Mesenchymal stem cell (in vitro differentiated cells and primary cell): ENCODE results near the gene EMX2.

Source experiments
- DNase-seq: peaks from one replicate; pipeline ENCODE4 v3.0.0-alpha.2; 2013
- H2AFZ ChIP-seq: one replicate; pipeline ENCODE4 v1.6.1; 2013; ENCODE audit warnings: low read depth, mild to moderate bottlenecking, control low read depth, inconsistent platforms, low read length, moderate library complexity
- H2AK5ac ChIP-seq: 2 replicates; pipeline ENCODE4 v1.6.1; 2013; ENCODE audit warnings: low read length, moderate library complexity, mild to moderate bottlenecking, inconsistent platforms; ENCODE audit not compliant: severe bottlenecking
- H2BK120ac ChIP-seq: one replicate; pipeline ENCODE4 v1.6.1; 2013; ENCODE audit warnings: low read depth, mild to moderate bottlenecking, inconsistent platforms, low read length, moderate library complexity
- H2BK12ac ChIP-seq, 2 experiments: one replicate each; pipeline ENCODE4 v1.6.1; 2013; ENCODE audit warnings: inconsistent platforms in 2 of 2, low read length in 2 of 2, mild to moderate bottlenecking in 2 of 2, moderate library complexity in 2 of 2, control low read depth in 1 of 2
- H2BK15ac ChIP-seq: one replicate; pipeline ENCODE4 v1.6.1; 2013; ENCODE audit warnings: mild to moderate bottlenecking, low read depth, inconsistent platforms; ENCODE audit not compliant: poor library complexity, severe bottlenecking
- H2BK5ac ChIP-seq: 2 replicates; pipeline ENCODE4 v1.6.1; 2013; ENCODE audit warnings: low read depth, mild to moderate bottlenecking, low read length, control low read depth, inconsistent platforms; ENCODE audit not compliant: poor library complexity, severe bottlenecking
- H3K14ac ChIP-seq, 2 experiments: one replicate each; pipeline ENCODE4 v1.6.1; 2013; ENCODE audit warnings: inconsistent platforms in 2 of 2, low read length in 2 of 2, control low read depth in 1 of 2, mild to moderate bottlenecking in 1 of 2, moderate library complexity in 1 of 2
- H3K18ac ChIP-seq, 2 experiments: one replicate each; pipeline ENCODE4 v1.6.1; 2013; ENCODE audit warnings: inconsistent platforms in 2 of 2, low read length in 2 of 2, control low read depth in 1 of 2, low read depth in 1 of 2, mild to moderate bottlenecking in 1 of 2
- H3K23ac ChIP-seq, 2 experiments: one replicate each; pipeline ENCODE4 v1.6.1; 2013; ENCODE audit warnings: inconsistent platforms in 2 of 2, low read length in 2 of 2, mild to moderate bottlenecking in 2 of 2, moderate library complexity in 2 of 2, control low read depth in 1 of 2
- H3K27ac ChIP-seq: 2 replicates; pipeline ENCODE4 v1.5.1; 2013; ENCODE audit warnings: mild to moderate bottlenecking, moderate library complexity, low read length, control low read depth, inconsistent platforms; ENCODE audit not compliant: poor library complexity, severe bottlenecking
- H3K27me3 ChIP-seq, 2 experiments: 2 replicates each; pipeline versions ENCODE4 v1.6.1 to v1.7.0; 2013; ENCODE audit warnings: low read length in 2 of 2, mild to moderate bottlenecking in 2 of 2, moderate library complexity in 2 of 2, control low read depth in 1 of 2, inconsistent platforms in 1 of 2; ENCODE audit not compliant: control insufficient read depth in 1 of 2, insufficient read depth in 1 of 2
- H3K36me3 ChIP-seq, 2 experiments: 2 replicates each; pipeline versions ENCODE4 v1.6.1 to v1.7.0; 2013; ENCODE audit warnings: low read length in 2 of 2, control low read depth in 1 of 2, inconsistent platforms in 1 of 2, low read depth in 1 of 2, mild to moderate bottlenecking in 1 of 2; ENCODE audit not compliant: insufficient read depth in 2 of 2, control insufficient read depth in 1 of 2
- H3K4ac ChIP-seq, 2 experiments: one replicate each; pipeline ENCODE4 v1.6.1; 2013; ENCODE audit warnings: inconsistent platforms in 2 of 2, low read length in 2 of 2, mild to moderate bottlenecking in 2 of 2, moderate library complexity in 2 of 2, control low read depth in 1 of 2, low read depth in 1 of 2
- H3K4me1 ChIP-seq: 2 replicates; pipeline ENCODE4 v1.6.1; 2013; ENCODE audit warnings: low read depth, low read length, control low read depth; ENCODE audit not compliant: control insufficient read depth, insufficient read depth
- H3K4me2 ChIP-seq: 2 replicates; pipeline ENCODE4 v1.6.1; 2013; ENCODE audit warnings: low read length, mild to moderate bottlenecking, inconsistent platforms; ENCODE audit not compliant: poor library complexity, severe bottlenecking
- H3K4me3 ChIP-seq, 2 experiments: 2 replicates each; pipeline versions ENCODE4 v1.5.1 to v1.7.0; 2013; ENCODE audit warnings: low read length in 2 of 2, mild to moderate bottlenecking in 2 of 2, control low read depth in 1 of 2, low read depth in 1 of 2; ENCODE audit not compliant: insufficient read depth in 1 of 2
- H3K79me1 ChIP-seq: replicated peaks from 2 replicates; pipeline ENCODE4 v1.6.1; 2013; ENCODE audit warnings: mild to moderate bottlenecking, control low read depth, low read length, inconsistent platforms; ENCODE audit not compliant: poor library complexity, severe bottlenecking
- H3K9ac ChIP-seq: 2 replicates; pipeline ENCODE4 v1.7.0; 2013; ENCODE audit warnings: mild to moderate bottlenecking, low read length, moderate library complexity
- H3K9me3 ChIP-seq: 2 replicates; pipeline ENCODE4 v1.7.0; 2013; ENCODE audit warnings: mild to moderate bottlenecking, low read length; ENCODE audit not compliant: control insufficient read depth
- H4K8ac ChIP-seq: one replicate; pipeline ENCODE4 v1.6.1; 2013; ENCODE audit warnings: inconsistent platforms, mild to moderate bottlenecking, low read length, moderate library complexity
- H4K91ac ChIP-seq: one replicate; pipeline ENCODE4 v1.6.1; 2013; ENCODE audit warnings: mild to moderate bottlenecking, low read length, inconsistent platforms
- WGBS: methylation state at CpG from one replicate; pipeline ENCODE4 v1.1.7; 2013; ENCODE audit warnings: mixed read lengths; 5-methylcytosine and 5-hydroxymethylcytosine counted together

The EMX2 gene

GRCh38 chr10:117587036-117587435, 44.5 kb downstream of the EMX2 start:
- H4K91ac ChIP-seq, result no peak overlapping the region
- 90% methylated on average over 4 of the region's 5 CpGs for WGBS
- H3K4me3 ChIP-seq, result no peak overlapping the region

GRCh38 chr10:117590101-117590875, 47.7 kb downstream of the EMX2 start:
- Histone ChIP-seq H2BK12ac (no peak overlapping the region), H2BK15ac (no peak overlapping the region), H3K23ac (no peak overlapping the region), H2BK5ac (no peak overlapping the region), H3K27ac (no peak overlapping the region), H2BK120ac (no peak overlapping the region), H3K9me3 (peaks cover 5% of the 10 kb centered on the region), H3K36me3 (no peaks in the 10 kb centered on the region), H3K27me3 (no peaks in the 10 kb centered on the region), H3K79me1 (no peaks in the 10 kb centered on the region), H3K9ac (no peak overlapping the region), H2AFZ (no peak overlapping the region), H3K4ac (no peak overlapping the region), H4K91ac (no peak overlapping the region), H2AK5ac (no peak overlapping the region), H3K4me3 (no peak overlapping the region), H3K18ac (no peak overlapping the region), H3K4me1 (no peaks in the 10 kb centered on the region), H4K8ac (no peak overlapping the region), H3K14ac (no peak overlapping the region), H3K4me2 (no peak overlapping the region)
- peak; percentile 21 for DNase-seq
- WGBS, result 53% methylated on average over 8 of the region's 8 CpGs

More at GRCh38 chr10:117587036-117587435, 44.5 kb downstream of the EMX2 start:
- no peaks in the 10 kb centered on the region for H3K4me1 ChIP-seq
- no peak overlapping the region for H3K9ac ChIP-seq
- H3K18ac ChIP-seq, result no peak overlapping the region
- H2BK120ac ChIP-seq, result no peak overlapping the region
- no peak overlapping the region for H2BK15ac ChIP-seq
- no peak overlapping the region for H3K4ac ChIP-seq
- no peak overlapping the region for H2BK5ac ChIP-seq
- H4K8ac ChIP-seq, result no peak overlapping the region
- H3K27ac ChIP-seq, result no peak overlapping the region
- H2BK12ac ChIP-seq, result no peak overlapping the region
- no peaks in the 10 kb centered on the region for H3K9me3 ChIP-seq
- H3K14ac ChIP-seq, result no peak overlapping the region
- no peaks in the 10 kb centered on the region for H3K79me1 ChIP-seq
- no peak overlapping the region for H3K4me2 ChIP-seq
- no peaks in the 10 kb centered on the region for H3K27me3 ChIP-seq
- no peaks in the 10 kb centered on the region for H3K36me3 ChIP-seq
- no peak overlapping the region for H3K23ac ChIP-seq
- H2AFZ ChIP-seq, result no peak overlapping the region
- no peak overlapping the region for H2AK5ac ChIP-seq
- no peak for DNase-seq

GRCh38 chr10:117591043-117591442, 48.5 kb downstream of the EMX2 start:
- no peak for DNase-seq
- WGBS, result 90% methylated on average over 3 of the region's 4 CpGs
- Histone ChIP-seq H2BK12ac (no peak overlapping the region), H3K4me1 (no peaks in the 10 kb centered on the region), H3K79me1 (no peaks in the 10 kb centered on the region), H4K91ac (no peak overlapping the region), H2BK15ac (no peak overlapping the region), H4K8ac (no peak overlapping the region), H3K9ac (no peak overlapping the region), H3K27me3 (no peaks in the 10 kb centered on the region), H3K9me3 (peaks cover 5% of the 10 kb centered on the region), H3K36me3 (no peaks in the 10 kb centered on the region), H3K23ac (no peak overlapping the region), H2BK5ac (no peak overlapping the region), H3K27ac (no peak overlapping the region), H3K4me2 (no peak overlapping the region), H3K4ac (no peak overlapping the region), H2AK5ac (no peak overlapping the region), H3K14ac (no peak overlapping the region), H2BK120ac (no peak overlapping the region), H2AFZ (no peak overlapping the region), H3K18ac (no peak overlapping the region), H3K4me3 (no peak overlapping the region)

- Histone ChIP-seq H2BK15ac (no peak overlapping the region), H3K9me3 (peaks cover 5% of the 10 kb centered on the region), H3K18ac (no peak overlapping the region), H2AK5ac (no peak overlapping the region), H4K8ac (no peak overlapping the region), H3K27ac (no peak overlapping the region), H3K4me1 (no peaks in the 10 kb centered on the region), H2BK12ac (no peak overlapping the region), H3K36me3 (no peaks in the 10 kb centered on the region), H2BK5ac (no peak overlapping the region), H3K9ac (no peak overlapping the region), H3K79me1 (no peaks in the 10 kb centered on the region), H3K4ac (no peak overlapping the region), H3K4me3 (no peak overlapping the region), H2AFZ (no peak overlapping the region), H3K14ac (no peak overlapping the region), H3K4me2 (no peak overlapping the region), H4K91ac (no peak overlapping the region), H3K27me3 (no peaks in the 10 kb centered on the region), H2BK120ac (no peak overlapping the region), H3K23ac (no peak overlapping the region)
- no peak for DNase-seq
- WGBS, result 56% methylated on average over 4 of the region's 5 CpGs
These were observed 52.2 kb downstream of the EMX2 start for GRCh38 chr10:117594722-117595121.
